Gastroesophageal sphincter (tissue), 4 donors: ENCODE data around the gene RNF128. TPM values are rescaled to one million over a fixed set of nuclear protein-coding genes. Genes with fewer than 3 reads are reported as not detected.

Source experiments
- ATAC-seq: fragments of 150-250 bp; one replicate; pipeline ENCODE4 v1.9.1; 2016; ENCODE audit warnings: mild to moderate bottlenecking, moderate library complexity
- H3K27ac ChIP-seq, 4 donors: fragments of 200-600 bp; sonication (generic) in 3 of 4; 1 replicate in 3 of 4; 2 replicates in 1 of 4; pipeline ENCODE4 v1.5.1; 2016 to 2019
- H3K27me3 ChIP-seq: fragments of 200-600 bp; sonication (generic); one replicate; pipeline ENCODE4 v1.5.1; 2019
- H3K36me3 ChIP-seq, 2 donors: fragments of 200-600 bp; sonication (generic); one replicate each; pipeline ENCODE4 v1.5.1; 2019; ENCODE audit warnings: control low read depth in 1 of 2
- H3K4me1 ChIP-seq, 3 donors: fragments of 200-600 bp; sonication (generic); 1 replicate in 2 of 3; 2 replicates in 1 of 3; pipeline ENCODE4 v1.5.1; 2016 to 2019; ENCODE audit warnings: control low read depth in 2 of 3
- H3K4me3 ChIP-seq, 2 donors: fragments of 200-600 bp; sonication (generic); one replicate each; pipeline ENCODE4 v1.5.1; 2019; ENCODE audit warnings: mild to moderate bottlenecking in 1 of 2, moderate library complexity in 1 of 2
- H3K9me3 ChIP-seq, 3 donors: fragments of 200-600 bp; sonication (generic); one replicate each; pipeline ENCODE4 v1.5.1; 2017 to 2019; ENCODE audit warnings: control low read depth in 2 of 3
- CTCF ChIP-seq, 4 experiments: fragments of 200-600 bp in 2 of 4; fragments of 450-650 bp in 2 of 4; sonication (generic) in 1 of 4; IDR thresholded peaks; one replicate each; pipeline ENCODE4 v1.5.1; 2017 to 2019; ENCODE audit warnings: antibody characterized with exemption in 4 of 4, mild to moderate bottlenecking in 2 of 4, moderate library complexity in 2 of 4
- EP300 ChIP-seq: sonication (generic); formaldehyde crosslinking; IDR thresholded peaks from one replicate; pipeline ENCODE4 v1.6.1; 2017; ENCODE audit warnings: antibody characterized with exemption, mild to moderate bottlenecking
- POLR2A ChIP-seq, 2 donors: fragments of 450-650 bp; IDR thresholded peaks; one replicate each; pipeline ENCODE4 v1.6.1; 2017; ENCODE audit warnings: antibody characterized with exemption in 2 of 2, mild to moderate bottlenecking in 2 of 2, moderate library complexity in 1 of 2
- POLR2AphosphoS5 ChIP-seq: sonication (generic); formaldehyde crosslinking; IDR thresholded peaks from one replicate; pipeline ENCODE4 v1.6.1; 2017; ENCODE audit warnings: antibody characterized with exemption
- WGBS, 2 donors: methylation state at CpG; one replicate each; pipeline ENCODE4 v1.1.5; 2018; ENCODE audit warnings: low coverage in 1 of 2; 5-methylcytosine and 5-hydroxymethylcytosine counted together
- total RNA-seq, 4 donors: library from RNA; depleted of rRNA; stranded (reverse); fragments of >200 nt; gene quantifications; one replicate each; pipeline ENCODE4 v1.1.0, GENCODE V29; 2016

Gene RNF128
- total RNA-seq, 4 donors from 2014 or later: 0.27 to 0.72 TPM; not detected in 2

GRCh38 chrX:106710771-106711170, 15.7 kb upstream of the RNF128 start:
- ATAC-seq: no peak
- H3K4me1 ChIP-seq: no peaks in the 10 kb centered on the region

GRCh38 chrX:106711375-106711774, 15.1 kb upstream of the RNF128 start:
- ATAC-seq: no peak
- Histone ChIP-seq H3K4me1 (no peaks in the 10 kb centered on the region), H3K36me3 (no peaks in the 10 kb centered on the region), H3K4me3 (no peak overlapping the region), H3K9me3 (no peaks in the 10 kb centered on the region), H3K27ac (no peak overlapping the region), H3K27me3 (no peaks in the 10 kb centered on the region)
- 57 to 71% methylated on average over 2 to 4 of the region's 4 CpGs for WGBS, 2 donors
- no peak for TF ChIP-seq POLR2A (IDR thresholded peaks at IDR 0.05)
- TF ChIP-seq EP300: no peak
- TF ChIP-seq CTCF (IDR thresholded peaks at IDR 0.05): no peak
- no peak for TF ChIP-seq POLR2AphosphoS5

More at GRCh38 chrX:106710771-106711170, 15.7 kb upstream of the RNF128 start:
- TF ChIP-seq POLR2AphosphoS5: no peak
- TF ChIP-seq POLR2A (IDR thresholded peaks at IDR 0.05): no peak
- TF ChIP-seq EP300: no peak
- TF ChIP-seq CTCF (IDR thresholded peaks at IDR 0.05): no peak
- Histone ChIP-seq H3K27me3 (no peaks in the 10 kb centered on the region), H3K36me3 (no peaks in the 10 kb centered on the region), H3K27ac (no peak overlapping the region), H3K9me3 (no peaks in the 10 kb centered on the region), H3K4me3 (no peak overlapping the region)

GRCh38 chrX:106716004-106716403, 10.5 kb upstream of the RNF128 start:
- TF ChIP-seq CTCF (IDR thresholded peaks at IDR 0.05): no peak
- TF ChIP-seq POLR2AphosphoS5: no peak
- no peak for TF ChIP-seq EP300
- no peak for TF ChIP-seq POLR2A (IDR thresholded peaks at IDR 0.05)
- Histone ChIP-seq H3K27me3 (no peaks in the 10 kb centered on the region), H3K4me3 (no peak overlapping the region), H3K4me1 (no peaks in the 10 kb centered on the region), H3K36me3 (no peaks in the 10 kb centered on the region), H3K27ac (no peak overlapping the region), H3K9me3 (no peaks in the 10 kb centered on the region)
- no peak for ATAC-seq
- WGBS, 2 donors: 40% methylated on average over 1 of the region's 1 CpG; no CpG with 5 or more reads in 1 of the 2 donors

- no peaks in the 10 kb centered on the region for H3K9me3 ChIP-seq
- 20 to 50% methylated on average over 1 of the region's 1 CpG for WGBS, 2 donors
Measured at GRCh38 chrX:106716463-106716862, 10.0 kb upstream of the RNF128 start.

GRCh38 chrX:106718709-106719108, 7.8 kb upstream of the RNF128 start:
- Histone ChIP-seq H3K4me3 (no peak overlapping the region), H3K27ac (no peak overlapping the region), H3K9me3 (no peaks in the 10 kb centered on the region), H3K36me3 (no peaks in the 10 kb centered on the region), H3K4me1 (no peaks in the 10 kb centered on the region), H3K27me3 (no peaks in the 10 kb centered on the region)
- ATAC-seq: no peak
- WGBS, 2 donors: 61 to 72% methylated on average over 2 to 4 of the region's 4 CpGs
- TF ChIP-seq EP300 (no peak), POLR2A (IDR thresholded peaks at IDR 0.05) (no peak), CTCF (IDR thresholded peaks at IDR 0.05) (no peak), POLR2AphosphoS5 (no peak)

More at GRCh38 chrX:106716463-106716862, 10.0 kb upstream of the RNF128 start:
- TF ChIP-seq EP300: no peak
- TF ChIP-seq POLR2A (IDR thresholded peaks at IDR 0.05): no peak
- Histone ChIP-seq H3K4me3 (no peak overlapping the region), H3K27me3 (no peaks in the 10 kb centered on the region), H3K36me3 (no peaks in the 10 kb centered on the region), H3K4me1 (no peaks in the 10 kb centered on the region), H3K27ac (no peak overlapping the region)
- no peak for ATAC-seq
